MCF 10A (cell line): ENCODE data around the gene RGSL1. TPM values are rescaled to one million over a fixed set of nuclear protein-coding genes. Genes with fewer than 3 reads are reported as not detected.

Experiments
- BruUV-seq: library from RNA; stranded (reverse); fragments of 400-500 nt; replicated peaks from 2 replicates; lab custom pipeline; 2021; lab: Mats Ljungman, UMichigan
- CTCF ChIA-PET: fragments of 300-600 bp; sonication (Branson Sonifier 250); formaldehyde crosslinking; extraction: SDS; loops from one replicate; lab custom pipeline; 2021; ENCODE audit warnings: antibody characterized with exemption, inconsistent platforms; lab: Yijun Ruan, JAX
- POLR2A ChIA-PET: fragments of 300-600, 350-650 bp; sonication (Branson Sonifier 250); formaldehyde crosslinking; extraction: SDS; loops from one replicate; lab custom pipeline; 2020; ENCODE audit warnings: antibody characterized with exemption, inconsistent platforms; lab: Yijun Ruan, JAX
- DNase-seq: peaks from one replicate; pipeline ENCODE4 v3.0.0-alpha.2; 2018; ENCODE audit not compliant: unreplicated experiment
- H3K27ac Mint-ChIP-seq: one replicate; pipeline ENCODE4 v1.8.0; 2022; ENCODE audit warnings: mild to moderate bottlenecking, low read depth, mixed read lengths; ENCODE audit not compliant: unreplicated experiment
- H3K27me3 Mint-ChIP-seq: one replicate; pipeline ENCODE4 v1.8.0; 2022; ENCODE audit warnings: mixed read lengths; ENCODE audit not compliant: insufficient read depth, unreplicated experiment
- H3K36me3 Mint-ChIP-seq: one replicate; pipeline ENCODE4 v1.8.0; 2022; ENCODE audit warnings: mild to moderate bottlenecking, moderate library complexity, mixed read lengths; ENCODE audit not compliant: insufficient read depth, unreplicated experiment
- H3K4me1 Mint-ChIP-seq: one replicate; pipeline ENCODE4 v1.8.0; 2022; ENCODE audit warnings: mixed read lengths; ENCODE audit not compliant: insufficient read depth, unreplicated experiment
- H3K4me3 Mint-ChIP-seq: one replicate; pipeline ENCODE4 v1.8.0; 2022; ENCODE audit warnings: mild to moderate bottlenecking, moderate library complexity, mixed read lengths; ENCODE audit not compliant: unreplicated experiment
- H3K9me3 Mint-ChIP-seq: one replicate; pipeline ENCODE4 v1.8.0; 2022; ENCODE audit warnings: mixed read lengths; ENCODE audit not compliant: unreplicated experiment
- intact Hi-C: fragments of 100-400 bp; cut with micrococcal nuclease; formaldehyde crosslinking; loops from 2 replicates; pipeline ENCODE4 v1.14.1; 2022
- total RNA-seq: library from RNA; stranded (reverse); gene quantifications from 2 replicates; pipeline ENCODE4 v1.2.3, GENCODE V29; 2022
- TF ChIP-seq, protein P1 (sequence below): fragments of 200-600 bp; IDR thresholded peaks from one replicate; pipeline ENCODE4 v1.8.0; 2022; ENCODE audit warnings: antibody characterized with exemption, mild to moderate bottlenecking; ENCODE audit not compliant: unreplicated experiment

Gene RGSL1
- total RNA-seq, 1 experiment from 2014 or later: not detected

DNA sequence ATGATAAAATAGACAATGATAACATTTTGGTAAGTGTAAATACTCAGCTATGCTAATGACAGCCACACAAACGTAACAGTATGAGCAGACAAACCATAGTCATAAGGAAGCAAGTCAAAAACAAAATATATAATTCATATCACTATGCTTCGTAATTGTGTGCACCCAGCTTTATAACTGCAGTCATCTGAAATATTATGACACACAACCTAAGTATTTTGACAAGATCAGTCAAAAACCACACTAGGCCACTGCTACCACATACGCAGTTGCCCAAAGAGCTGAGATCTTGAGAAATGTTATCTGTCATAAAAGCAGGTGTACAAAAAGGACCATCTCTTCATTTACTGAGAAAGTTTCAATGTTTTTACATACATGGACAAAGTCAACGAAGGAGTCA lies 113.1 kb downstream of the RGSL1 start:
- no peak overlapping the region for H3K4me3 Mint-ChIP-seq
- no peaks in the 10 kb centered on the region for H3K36me3 Mint-ChIP-seq
- no peaks in the 10 kb centered on the region for H3K27me3 Mint-ChIP-seq
- ChIA-PET CTCF (interaction anchor here (0.7 kb wide), 1 partner anchor 79 kb away, joined by 3 read pairs; no protein-coding TSS in a partner anchor), POLR2A (interaction anchor here (0.9 to 1.7 kb wide), 3 partner anchors 10 to 18 kb away, joined by 3 read pairs; no protein-coding TSS in a partner anchor)
- no peaks in the 10 kb centered on the region for H3K4me1 Mint-ChIP-seq
- H3K27ac Mint-ChIP-seq: no peak overlapping the region
- no peaks in the 10 kb centered on the region for H3K9me3 Mint-ChIP-seq
- peak; percentile 11 for DNase-seq
- BruUV-seq: no TSS peak
- intact Hi-C loops: no loop called here
- TF ChIP-seq, protein P1, sequence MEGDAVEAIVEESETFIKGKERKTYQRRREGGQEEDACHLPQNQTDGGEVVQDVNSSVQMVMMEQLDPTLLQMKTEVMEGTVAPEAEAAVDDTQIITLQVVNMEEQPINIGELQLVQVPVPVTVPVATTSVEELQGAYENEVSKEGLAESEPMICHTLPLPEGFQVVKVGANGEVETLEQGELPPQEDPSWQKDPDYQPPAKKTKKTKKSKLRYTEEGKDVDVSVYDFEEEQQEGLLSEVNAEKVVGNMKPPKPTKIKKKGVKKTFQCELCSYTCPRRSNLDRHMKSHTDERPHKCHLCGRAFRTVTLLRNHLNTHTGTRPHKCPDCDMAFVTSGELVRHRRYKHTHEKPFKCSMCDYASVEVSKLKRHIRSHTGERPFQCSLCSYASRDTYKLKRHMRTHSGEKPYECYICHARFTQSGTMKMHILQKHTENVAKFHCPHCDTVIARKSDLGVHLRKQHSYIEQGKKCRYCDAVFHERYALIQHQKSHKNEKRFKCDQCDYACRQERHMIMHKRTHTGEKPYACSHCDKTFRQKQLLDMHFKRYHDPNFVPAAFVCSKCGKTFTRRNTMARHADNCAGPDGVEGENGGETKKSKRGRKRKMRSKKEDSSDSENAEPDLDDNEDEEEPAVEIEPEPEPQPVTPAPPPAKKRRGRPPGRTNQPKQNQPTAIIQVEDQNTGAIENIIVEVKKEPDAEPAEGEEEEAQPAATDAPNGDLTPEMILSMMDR: no peak

GRCh38 chr1:182564406-182565004 lies 114.6 kb downstream of the RGSL1 start:
- H3K36me3 Mint-ChIP-seq: no peaks in the 10 kb centered on the region
- intact Hi-C loops: no loop called here
- no peaks in the 10 kb centered on the region for H3K27me3 Mint-ChIP-seq
- no peak for DNase-seq
- POLR2A ChIA-PET: no interaction called here
- CTCF ChIA-PET: interaction anchor here (0.6 kb wide), 1 partner anchor 485 kb away, joined by 3 read pairs; no protein-coding TSS in a partner anchor
- BruUV-seq: no TSS peak
- no peaks in the 10 kb centered on the region for H3K4me1 Mint-ChIP-seq
- H3K9me3 Mint-ChIP-seq: no peaks in the 10 kb centered on the region
- H3K4me3 Mint-ChIP-seq: no peak overlapping the region
- no peak overlapping the region for H3K27ac Mint-ChIP-seq
- TF ChIP-seq, protein P1: no peak

DNA sequence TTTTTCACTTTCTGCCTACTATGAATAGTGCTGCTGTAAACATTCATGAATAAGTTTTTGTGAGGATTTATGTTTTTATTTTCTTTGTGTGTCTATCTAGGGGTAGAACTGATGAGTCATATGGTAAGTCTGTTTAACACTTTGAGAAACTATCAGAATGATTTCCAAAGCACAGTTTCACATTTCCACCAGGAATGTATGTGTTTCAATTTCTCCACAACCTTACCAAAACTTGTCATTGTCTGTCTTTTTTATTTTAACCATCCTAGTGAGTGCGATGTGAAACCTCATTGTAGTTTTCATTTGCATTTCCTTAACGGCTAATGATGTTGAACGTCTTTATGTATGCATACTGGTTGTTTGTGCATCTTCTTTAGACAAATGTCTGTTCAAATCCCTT lies 115.6 kb downstream of the RGSL1 start:
- CTCF ChIA-PET: no interaction called here
- TF ChIP-seq, protein P1: no peak
- BruUV-seq: no TSS peak

GRCh38 chr1:182567629-182568028 lies 117.7 kb downstream of the RGSL1 start:
- CTCF ChIA-PET: interaction anchor here (1.2 kb wide), 2 partner anchors 120 to 482 kb away, joined by 3 to 6 read pairs; no protein-coding TSS in a partner anchor

More for the DNA sequence above, 115.6 kb downstream of the RGSL1 start:
- H3K4me3 Mint-ChIP-seq: no peak overlapping the region
- H3K4me1 Mint-ChIP-seq: no peaks in the 10 kb centered on the region
- no peaks in the 10 kb centered on the region for H3K27me3 Mint-ChIP-seq
- H3K27ac Mint-ChIP-seq: no peak overlapping the region
- peak; percentile 27 for DNase-seq
- intact Hi-C loops: no loop called here
- POLR2A ChIA-PET: interaction anchor here (1.5 kb wide), 1 partner anchor 10 kb away, joined by 3 read pairs; no protein-coding TSS in a partner anchor
- no peaks in the 10 kb centered on the region for H3K9me3 Mint-ChIP-seq
- H3K36me3 Mint-ChIP-seq: no peaks in the 10 kb centered on the region

More at GRCh38 chr1:182567629-182568028, 117.7 kb downstream of the RGSL1 start:
- DNase-seq: no peak
- Mint-ChIP-seq H3K4me1 (no peaks in the 10 kb centered on the region), H3K4me3 (no peak overlapping the region), H3K27me3 (no peaks in the 10 kb centered on the region), H3K9me3 (no peaks in the 10 kb centered on the region), H3K36me3 (no peaks in the 10 kb centered on the region), H3K27ac (no peak overlapping the region)
- intact Hi-C loops: no loop called here
- BruUV-seq: no TSS peak
- TF ChIP-seq, protein P1: no peak
- POLR2A ChIA-PET: interaction anchor here (2.4 kb wide), 1 partner anchor 21 kb away, joined by 9 read pairs; the partner anchor contains the start of gene RNASEL
